NT2/D1 (cell line): ENCODE measurements around the gene APOL2.

ENCODE experiments used
- SUZ12 ChIP-seq: IDR thresholded peaks from 2 replicates; pipeline ENCODE4 v1.6.1; 2011; ENCODE audit not compliant: insufficient read length, insufficient read depth; ENCODE audit errors: extremely low read depth
- YY1 ChIP-seq: IDR thresholded peaks from 2 replicates; pipeline ENCODE4 v1.6.1; 2011; ENCODE audit not compliant: insufficient read length, insufficient read depth
- ZNF274 ChIP-seq: IDR thresholded peaks from 2 replicates; pipeline ENCODE4 v1.6.1; 2011; ENCODE audit warnings: mild to moderate bottlenecking, low read depth, low read length

GRCh38 chr22:36238373-36239149, 766 bp downstream of the APOL2 start:
- TF ChIP-seq YY1 = no peak
- TF ChIP-seq ZNF274 = no peak
- no peak for TF ChIP-seq SUZ12
